Daoy (cell line): ENCODE data around the gene SCAP. TPM values are rescaled to one million over a fixed set of nuclear protein-coding genes. Genes with fewer than 3 reads are reported as not detected.

Source experiments
- total RNA-seq: library from RNA; depleted of rRNA; stranded (reverse); fragments of >200 nt; shearing (Covaris generic); gene quantifications from 2 replicates; pipeline ENCODE4 v1.2.3, GENCODE V29; 2014; rRNA removed

Gene SCAP
- total RNA-seq, 1 experiment from 2014 or later, result 32.6 TPM

Other genes with a start within 250 kb of the SCAP start
- gene KIF9, start 193.1 kb downstream of the SCAP start, total RNA-seq, result 14.8 and 29.4 TPM in 2 replicates
- 12.1 and 15.0 TPM in 2 replicates for gene KLHL18, start 193.0 kb downstream of the SCAP start, total RNA-seq
- gene PTPN23, start 94.9 kb downstream of the SCAP start, total RNA-seq, result 10.8 and 15.1 TPM in 2 replicates
- 33.8 and 44.3 TPM in 2 replicates for gene ELP6, start 37.8 kb upstream of the SCAP start, total RNA-seq
- 1.3 and 2.0 TPM in 2 replicates for gene CSPG5, start 102.9 kb upstream of the SCAP start, total RNA-seq